Heart left ventricle (tissue), 16 donors: ENCODE data around the gene PRKG2. TPM values are rescaled to one million over a fixed set of nuclear protein-coding genes. Genes with fewer than 3 reads are reported as not detected.

Source experiments
- ATAC-seq, 4 donors: fragments of 200-7000 bp; cut with Tn5 transposase; one replicate each; pipeline ENCODE4 v1.9.1; 2020 to 2022; ENCODE audit warnings: moderate library complexity in 4 of 4, mild to moderate bottlenecking in 3 of 4, moderate number of reproducible peaks in 1 of 4
- DNase-seq, 5 donors: peaks; one replicate each; pipeline ENCODE4 v3.0.0-alpha.2; 2020
- H3K27ac ChIP-seq, 12 donors: fragments of 200-600 bp; sonication (generic) in 4 of 12; one replicate each; pipeline versions ENCODE4 v1.5.0 to v1.8.0; 2016 to 2022; ENCODE audit warnings: mild to moderate bottlenecking in 2 of 12
- H3K27me3 ChIP-seq, 9 donors: fragments of 200-600 bp; sonication (generic) in 2 of 9; one replicate each; pipeline versions ENCODE4 v1.5.1 to v1.8.0; 2016 to 2022; ENCODE audit warnings: mild to moderate bottlenecking in 3 of 9
- H3K36me3 ChIP-seq, 9 donors: fragments of 200-600 bp; sonication (generic) in 2 of 9; one replicate each; pipeline versions ENCODE4 v1.5.0 to v1.8.0; 2018 to 2022; ENCODE audit warnings: mild to moderate bottlenecking in 2 of 9
- H3K4me1 ChIP-seq, 12 donors: fragments of 200-600 bp; sonication (generic) in 4 of 12; one replicate each; pipeline versions ENCODE4 v1.5.0 to v1.8.0; 2016 to 2022; ENCODE audit warnings: mild to moderate bottlenecking in 3 of 12
- H3K4me3 ChIP-seq, 12 donors: fragments of 200-600 bp; sonication (generic) in 4 of 12; one replicate each; pipeline versions ENCODE4 v1.5.0 to v1.8.0; 2017 to 2022; ENCODE audit warnings: mild to moderate bottlenecking in 9 of 12, moderate library complexity in 4 of 12
- H3K9me3 ChIP-seq, 12 donors: fragments of 200-600 bp; sonication (generic) in 4 of 12; one replicate each; pipeline versions ENCODE4 v1.5.0 to v1.8.0; 2016 to 2022; ENCODE audit warnings: mild to moderate bottlenecking in 1 of 12
- POLR2A ChIP-seq, 2 donors: fragments of 450-650 bp; IDR thresholded peaks; one replicate each; pipeline ENCODE4 v1.6.1; 2017; ENCODE audit warnings: antibody characterized with exemption in 2 of 2, mild to moderate bottlenecking in 2 of 2, moderate library complexity in 2 of 2
- WGBS, 4 donors: extraction: QIAGEN DNeasy Blood & Tissue Kit in 2 of 4; methylation state at CpG; one replicate each; pipeline versions ENCODE4 v1.1.5 to v1.1.7; 2013 to 2018; 5-methylcytosine and 5-hydroxymethylcytosine counted together
- intact Hi-C, 10 donors: fragments of 100-400 bp; cut with DNase I; formaldehyde crosslinking; loops; one replicate each; pipeline versions ENCODE4 v1.11.1 to v1.14.2; 2022
- polyA plus RNA-seq, 2 donors: library from polyadenylated mRNA; stranded (reverse); fragments of 200-250 nt; gene quantifications; one replicate each; pipeline ENCODE4 v1.2.3, GENCODE V29; 2013
- total RNA-seq, 9 donors: library from RNA; depleted of rRNA in 2 of 9; stranded (reverse); fragments of >200 nt in 2 of 9; fragmentation: NEBNext Ultra II Directional in 3 of 9; extraction: Animal tissue kit (Norgen Biotek cat#: 25700) in 3 of 9; gene quantifications; one replicate each; pipeline versions ENCODE4 v1.1.0 to v1.2.4, GENCODE V29; 2016 to 2023
- TF ChIP-seq, protein P1 (sequence below), 12 donors: fragments of 200-600 bp; sonication (generic) in 4 of 12; IDR thresholded peaks; one replicate each; pipeline versions ENCODE4 v1.5.0 to v1.8.0; 2018 to 2022; ENCODE audit warnings: antibody characterized with exemption in 12 of 12, mild to moderate bottlenecking in 5 of 12
- donor health status: ischemic (EF 13 %, LVEDD 7.1; RV severe dilation, severe dysfunction).
- donor health status: healthy with polysubstance abuse.
- donor health status: DM: no; HTN: yes; CAD: no.
- donor health status: DM: no; HTN: no; CAD: no.
- donor health status: ischemic (EF 25% LVEDD 6.9; RV normal size, moderate dysfunction).
- donor health status: ischemic (EF 25% LVEDD 5.7; RV mildly dilated, moderate dysfunction).
- donor health status: healthy.
- donor health status: DM: yes; HTN: yes; CAD: no.
- donor health status: ischemic (EF 35%, LVEDD 5.7; RV mildly dilated, moderate dysfunction).
- donor health status: nonischemic (EF 11% LVEDD 7.7; RV severe dilation, severe dysfunction).
- donor health status: DM: yes; HTN: yes; CAD: no.
- donor health status: PGD.
- donor health status: ischemic (EF 29% LVEDD 5.4; RV normal size, mild dysfunction).
- donor health status: nonischemic (EF 23%, LVEDD 6.1; RV moderate dilation, normal function).

Gene PRKG2
- total and polyA plus RNA-seq, 11 donors: 0.06 to 0.75 (median 0.35) TPM; not detected in 5

DNA sequence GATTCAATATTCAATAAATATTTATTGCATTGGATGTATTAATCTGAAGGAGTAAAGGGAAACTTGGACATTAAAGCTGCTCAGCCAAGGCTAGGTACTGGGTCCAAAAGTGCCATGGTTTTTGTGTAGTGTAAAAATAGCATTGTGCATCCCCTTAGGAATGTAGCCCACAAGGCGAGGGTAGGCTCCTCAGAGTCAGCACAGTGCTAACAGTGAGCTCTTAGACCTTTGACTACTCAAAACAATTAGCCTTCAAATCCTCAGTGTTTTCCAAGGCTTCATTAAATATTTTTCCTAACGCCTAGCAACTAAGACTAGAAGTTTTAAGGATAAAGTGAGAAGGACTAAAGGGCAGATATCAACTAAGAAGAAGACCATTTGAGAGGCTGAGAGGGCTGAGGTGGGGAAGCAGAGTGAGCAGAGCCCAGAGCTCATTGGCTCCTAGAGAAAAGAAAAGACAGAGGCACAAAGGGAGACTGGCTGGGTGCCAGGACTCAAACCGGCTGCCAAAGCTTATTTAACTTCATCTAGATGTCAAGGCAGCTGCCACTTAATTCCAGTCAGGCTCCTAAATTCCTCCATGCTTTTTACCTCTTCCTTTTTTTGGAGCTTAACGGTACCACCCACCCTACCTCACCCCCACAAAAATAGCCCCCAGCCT is 17.0 kb downstream of the PRKG2 start:
- WGBS, 4 donors: 33 to 50% (median 39%) methylated on average over 4 of the region's 4 CpGs
- Histone ChIP-seq H3K27me3 (no peaks in the 10 kb centered on the region), H3K27ac (no peak overlapping the region), H3K4me1 (no peaks in the 10 kb centered on the region), H3K4me3 (no peak overlapping the region), H3K9me3 (no peaks in the 10 kb centered on the region), H3K36me3 (no peaks in the 10 kb centered on the region)
- ATAC-seq (no peak), DNase-seq (peak in 1 of 5 donors; percentile 26)
- TF ChIP-seq, protein P1, sequence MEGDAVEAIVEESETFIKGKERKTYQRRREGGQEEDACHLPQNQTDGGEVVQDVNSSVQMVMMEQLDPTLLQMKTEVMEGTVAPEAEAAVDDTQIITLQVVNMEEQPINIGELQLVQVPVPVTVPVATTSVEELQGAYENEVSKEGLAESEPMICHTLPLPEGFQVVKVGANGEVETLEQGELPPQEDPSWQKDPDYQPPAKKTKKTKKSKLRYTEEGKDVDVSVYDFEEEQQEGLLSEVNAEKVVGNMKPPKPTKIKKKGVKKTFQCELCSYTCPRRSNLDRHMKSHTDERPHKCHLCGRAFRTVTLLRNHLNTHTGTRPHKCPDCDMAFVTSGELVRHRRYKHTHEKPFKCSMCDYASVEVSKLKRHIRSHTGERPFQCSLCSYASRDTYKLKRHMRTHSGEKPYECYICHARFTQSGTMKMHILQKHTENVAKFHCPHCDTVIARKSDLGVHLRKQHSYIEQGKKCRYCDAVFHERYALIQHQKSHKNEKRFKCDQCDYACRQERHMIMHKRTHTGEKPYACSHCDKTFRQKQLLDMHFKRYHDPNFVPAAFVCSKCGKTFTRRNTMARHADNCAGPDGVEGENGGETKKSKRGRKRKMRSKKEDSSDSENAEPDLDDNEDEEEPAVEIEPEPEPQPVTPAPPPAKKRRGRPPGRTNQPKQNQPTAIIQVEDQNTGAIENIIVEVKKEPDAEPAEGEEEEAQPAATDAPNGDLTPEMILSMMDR (IDR thresholded peaks at IDR 0.05): no peak
- no peak for TF ChIP-seq POLR2A (IDR thresholded peaks at IDR 0.05)
- intact Hi-C loops: no loop called here

GRCh38 chr4:81196126-81196650 is 18.8 kb downstream of the PRKG2 start:
- ATAC-seq (no peak), DNase-seq (no peak)
- 51 to 70% (median 61%) methylated on average over 3 of the region's 3 CpGs for WGBS, 4 donors
- Histone ChIP-seq H3K36me3 (no peaks in the 10 kb centered on the region), H3K4me1 (no peaks in the 10 kb centered on the region), H3K9me3 (no peaks in the 10 kb centered on the region), H3K27me3 (no peaks in the 10 kb centered on the region), H3K27ac (no peak overlapping the region), H3K4me3 (no peak overlapping the region)
- intact Hi-C loops: no loop called here
- TF ChIP-seq, protein P1 (IDR thresholded peaks at IDR 0.05): no peak
- TF ChIP-seq POLR2A (IDR thresholded peaks at IDR 0.05): no peak

GRCh38 chr4:81195475-81195874 is 19.5 kb downstream of the PRKG2 start:
- TF ChIP-seq POLR2A (IDR thresholded peaks at IDR 0.05): no peak
- TF ChIP-seq, protein P1 (IDR thresholded peaks at IDR 0.05): no peak
- Histone ChIP-seq H3K4me3 (no peak overlapping the region), H3K27ac (no peak overlapping the region), H3K9me3 (peaks cover 0 to 7% (median 0%) of the 10 kb centered on the region in 12 donors), H3K36me3 (no peaks in the 10 kb centered on the region), H3K4me1 (no peaks in the 10 kb centered on the region), H3K27me3 (no peaks in the 10 kb centered on the region)
- intact Hi-C loops: no loop called here
- 82 to 90% (median 86%) methylated on average over 6 of the region's 6 CpGs for WGBS, 4 donors
- no peak for DNase-seq
- ATAC-seq: no peak

- Histone ChIP-seq H3K27ac (no peak overlapping the region), H3K4me1 (no peaks in the 10 kb centered on the region), H3K27me3 (no peaks in the 10 kb centered on the region), H3K9me3 (peaks cover 0 to 12% (median 0%) of the 10 kb centered on the region in 12 donors), H3K4me3 (no peak overlapping the region), H3K36me3 (no peaks in the 10 kb centered on the region)
- TF ChIP-seq, protein P1 (IDR thresholded peaks at IDR 0.05): no peak
- no peak for TF ChIP-seq POLR2A (IDR thresholded peaks at IDR 0.05)
- WGBS, 4 donors: 81 to 89% (median 85%) methylated on average over 3 of the region's 3 CpGs
- DNase-seq (no peak), ATAC-seq (no peak)
- intact Hi-C loops: no loop called here
Observed at GRCh38 chr4:81194286-81194685, 20.7 kb downstream of the PRKG2 start.
